ENCODE measurements around the gene SLC46A2. TPM values are rescaled to one million over a fixed set of nuclear protein-coding genes. Genes with fewer than 3 reads are reported as not detected.

SLC46A2 gene
- total RNA-seq, 1 experiment from 2014 or later = not detected

DNA sequence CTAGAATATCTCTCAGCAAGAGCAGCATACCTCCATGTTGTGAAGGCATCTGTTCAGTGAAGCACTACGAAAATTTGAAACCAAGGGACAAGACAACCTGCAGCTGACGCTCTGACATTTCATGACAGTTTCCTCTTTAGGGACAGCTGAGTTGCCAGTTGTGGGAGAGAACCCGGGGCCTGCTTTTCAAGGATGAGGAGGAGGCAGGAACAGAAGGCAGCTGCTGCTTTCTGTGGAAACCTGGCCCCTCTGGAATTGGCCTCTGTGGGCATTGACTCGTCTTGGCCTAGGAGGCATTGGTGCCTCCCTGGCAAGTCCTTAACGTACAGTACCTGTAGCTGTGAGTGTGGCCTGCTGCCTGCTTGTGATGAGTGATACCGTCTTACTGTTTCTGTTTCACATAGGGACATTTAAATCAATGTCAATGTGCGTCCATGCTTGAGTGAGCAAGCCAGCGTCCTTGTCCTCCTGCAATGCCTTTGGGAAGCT lies 21.6 kb downstream of the SLC46A2 start:
- no peak for TF ChIP-seq ZFX (IDR thresholded peaks at IDR 0.05)
- no peak for TF ChIP-seq EZH2phosphoT487 (IDR thresholded peaks at IDR 0.05; ENCODE audit: borderline replicate concordance)
- TF ChIP-seq EZH2 (IDR thresholded peaks at IDR 0.05) = no peak
- TF ChIP-seq CEBPB (IDR thresholded peaks at IDR 0.05; ENCODE audit: low read depth) = no peak
- no peak for TF ChIP-seq FOSL1 (IDR thresholded peaks at IDR 0.05; ENCODE audit: low read depth)
- TF ChIP-seq, protein P1, sequence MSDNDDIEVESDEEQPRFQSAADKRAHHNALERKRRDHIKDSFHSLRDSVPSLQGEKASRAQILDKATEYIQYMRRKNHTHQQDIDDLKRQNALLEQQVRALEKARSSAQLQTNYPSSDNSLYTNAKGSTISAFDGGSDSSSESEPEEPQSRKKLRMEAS (IDR thresholded peaks at IDR 0.05) = no peak
- TF ChIP-seq EGR1 (IDR thresholded peaks at IDR 0.05; ENCODE audit: low read depth) = no peak
- TF ChIP-seq SRF (IDR thresholded peaks at IDR 0.05; ENCODE audit: low read depth) = no peak
- TF ChIP-seq YY1 (IDR thresholded peaks at IDR 0.05; ENCODE audit: extremely low read depth, insufficient replicate concordance, low read depth, low read length) = no peak
- TF ChIP-seq, protein P2, sequence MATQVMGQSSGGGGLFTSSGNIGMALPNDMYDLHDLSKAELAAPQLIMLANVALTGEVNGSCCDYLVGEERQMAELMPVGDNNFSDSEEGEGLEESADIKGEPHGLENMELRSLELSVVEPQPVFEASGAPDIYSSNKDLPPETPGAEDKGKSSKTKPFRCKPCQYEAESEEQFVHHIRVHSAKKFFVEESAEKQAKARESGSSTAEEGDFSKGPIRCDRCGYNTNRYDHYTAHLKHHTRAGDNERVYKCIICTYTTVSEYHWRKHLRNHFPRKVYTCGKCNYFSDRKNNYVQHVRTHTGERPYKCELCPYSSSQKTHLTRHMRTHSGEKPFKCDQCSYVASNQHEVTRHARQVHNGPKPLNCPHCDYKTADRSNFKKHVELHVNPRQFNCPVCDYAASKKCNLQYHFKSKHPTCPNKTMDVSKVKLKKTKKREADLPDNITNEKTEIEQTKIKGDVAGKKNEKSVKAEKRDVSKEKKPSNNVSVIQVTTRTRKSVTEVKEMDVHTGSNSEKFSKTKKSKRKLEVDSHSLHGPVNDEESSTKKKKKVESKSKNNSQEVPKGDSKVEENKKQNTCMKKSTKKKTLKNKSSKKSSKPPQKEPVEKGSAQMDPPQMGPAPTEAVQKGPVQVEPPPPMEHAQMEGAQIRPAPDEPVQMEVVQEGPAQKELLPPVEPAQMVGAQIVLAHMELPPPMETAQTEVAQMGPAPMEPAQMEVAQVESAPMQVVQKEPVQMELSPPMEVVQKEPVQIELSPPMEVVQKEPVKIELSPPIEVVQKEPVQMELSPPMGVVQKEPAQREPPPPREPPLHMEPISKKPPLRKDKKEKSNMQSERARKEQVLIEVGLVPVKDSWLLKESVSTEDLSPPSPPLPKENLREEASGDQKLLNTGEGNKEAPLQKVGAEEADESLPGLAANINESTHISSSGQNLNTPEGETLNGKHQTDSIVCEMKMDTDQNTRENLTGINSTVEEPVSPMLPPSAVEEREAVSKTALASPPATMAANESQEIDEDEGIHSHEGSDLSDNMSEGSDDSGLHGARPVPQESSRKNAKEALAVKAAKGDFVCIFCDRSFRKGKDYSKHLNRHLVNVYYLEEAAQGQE (IDR thresholded peaks at IDR 0.05; ENCODE audit: low read depth) = no peak
- TF ChIP-seq, protein P3, sequence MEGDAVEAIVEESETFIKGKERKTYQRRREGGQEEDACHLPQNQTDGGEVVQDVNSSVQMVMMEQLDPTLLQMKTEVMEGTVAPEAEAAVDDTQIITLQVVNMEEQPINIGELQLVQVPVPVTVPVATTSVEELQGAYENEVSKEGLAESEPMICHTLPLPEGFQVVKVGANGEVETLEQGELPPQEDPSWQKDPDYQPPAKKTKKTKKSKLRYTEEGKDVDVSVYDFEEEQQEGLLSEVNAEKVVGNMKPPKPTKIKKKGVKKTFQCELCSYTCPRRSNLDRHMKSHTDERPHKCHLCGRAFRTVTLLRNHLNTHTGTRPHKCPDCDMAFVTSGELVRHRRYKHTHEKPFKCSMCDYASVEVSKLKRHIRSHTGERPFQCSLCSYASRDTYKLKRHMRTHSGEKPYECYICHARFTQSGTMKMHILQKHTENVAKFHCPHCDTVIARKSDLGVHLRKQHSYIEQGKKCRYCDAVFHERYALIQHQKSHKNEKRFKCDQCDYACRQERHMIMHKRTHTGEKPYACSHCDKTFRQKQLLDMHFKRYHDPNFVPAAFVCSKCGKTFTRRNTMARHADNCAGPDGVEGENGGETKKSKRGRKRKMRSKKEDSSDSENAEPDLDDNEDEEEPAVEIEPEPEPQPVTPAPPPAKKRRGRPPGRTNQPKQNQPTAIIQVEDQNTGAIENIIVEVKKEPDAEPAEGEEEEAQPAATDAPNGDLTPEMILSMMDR (IDR thresholded peaks at IDR 0.05 in 2 of 3, conservative IDR thresholded peaks at IDR 0.05 in 1 of 3; ENCODE audit: borderline replicate concordance in 1 of 3, insufficient read depth in 1 of 3, low read depth in 2 of 3, low read length in 2 of 3) = no peak
- TF ChIP-seq ELF1 (IDR thresholded peaks at IDR 0.05; ENCODE audit: borderline replicate concordance, low read depth) = no peak
- TF ChIP-seq, protein P4, sequence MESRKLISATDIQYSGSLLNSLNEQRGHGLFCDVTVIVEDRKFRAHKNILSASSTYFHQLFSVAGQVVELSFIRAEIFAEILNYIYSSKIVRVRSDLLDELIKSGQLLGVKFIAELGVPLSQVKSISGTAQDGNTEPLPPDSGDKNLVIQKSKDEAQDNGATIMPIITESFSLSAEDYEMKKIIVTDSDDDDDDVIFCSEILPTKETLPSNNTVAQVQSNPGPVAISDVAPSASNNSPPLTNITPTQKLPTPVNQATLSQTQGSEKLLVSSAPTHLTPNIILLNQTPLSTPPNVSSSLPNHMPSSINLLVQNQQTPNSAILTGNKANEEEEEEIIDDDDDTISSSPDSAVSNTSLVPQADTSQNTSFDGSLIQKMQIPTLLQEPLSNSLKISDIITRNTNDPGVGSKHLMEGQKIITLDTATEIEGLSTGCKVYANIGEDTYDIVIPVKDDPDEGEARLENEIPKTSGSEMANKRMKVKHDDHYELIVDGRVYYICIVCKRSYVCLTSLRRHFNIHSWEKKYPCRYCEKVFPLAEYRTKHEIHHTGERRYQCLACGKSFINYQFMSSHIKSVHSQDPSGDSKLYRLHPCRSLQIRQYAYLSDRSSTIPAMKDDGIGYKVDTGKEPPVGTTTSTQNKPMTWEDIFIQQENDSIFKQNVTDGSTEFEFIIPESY (IDR thresholded peaks at IDR 0.05; ENCODE audit: extremely low read depth, insufficient replicate concordance, low read length) = no peak
- TF ChIP-seq CBX3 (IDR thresholded peaks at IDR 0.05; ENCODE audit: low read depth) = no peak
- no peak for TF ChIP-seq JUND (IDR thresholded peaks at IDR 0.05)
- TF ChIP-seq ZNF274 (IDR thresholded peaks at IDR 0.05; ENCODE audit: low read depth, low read length) = no peak
- TF ChIP-seq SIN3A (IDR thresholded peaks at IDR 0.05; ENCODE audit: low read depth) = no peak
- TF ChIP-seq TCF7L2 (IDR thresholded peaks at IDR 0.05; ENCODE audit: borderline replicate concordance, extremely low read depth, insufficient read depth, insufficient read length) = no peak
- CTCF ChIA-PET = no interaction called here
- H3K4me2 ChIP-seq (ENCODE audit: low read length) = no peak overlapping the region

More for the DNA sequence above, 21.6 kb downstream of the SLC46A2 start:
- H3K4me1 ChIP-seq (ENCODE audit: control insufficient read depth in 1 of 2, insufficient read depth in 2 of 2, low read length in 2 of 2) = peaks cover 8 to 26% of the 10 kb centered on the region in 2 experiments
- no peaks in the 10 kb centered on the region for H3K36me3 ChIP-seq (ENCODE audit: control insufficient read depth in 1 of 2, insufficient read depth in 2 of 2, low read length in 2 of 2)
- no peaks in the 10 kb centered on the region for H4K20me1 ChIP-seq (ENCODE audit: insufficient read depth)
- H3K79me2 ChIP-seq (ENCODE audit: insufficient read depth, low read length) = no peaks in the 10 kb centered on the region
- ChIA-PET POLR2A (no interaction called here), RAD21 (ENCODE audit: low non-redundant PET in 1 of 2, low total read pairs in 2 of 2, uncharacterized antibody in 2 of 2, unreplicated experiment in 2 of 2) (no interaction called here)
- no peak overlapping the region for H3K4me3 ChIP-seq (replicated peaks in 1 of 2; ENCODE audit: low read depth in 1 of 2, low read length in 2 of 2)
- no peak overlapping the region for H3K9ac ChIP-seq (ENCODE audit: low read length)
- H3K27ac ChIP-seq (ENCODE audit: low read depth, low read length) = no peak overlapping the region
- no peaks in the 10 kb centered on the region for H3K9me2 ChIP-seq (ENCODE audit: insufficient read depth)
- DNase-seq (ENCODE audit: low read depth, low spot score) = no peak
- intact Hi-C loops (cut with micrococcal nuclease) = no loop called here
- no peaks in the 10 kb centered on the region for H3K27me3 ChIP-seq (ENCODE audit: insufficient read depth, low read length)
- H3K9me3 ChIP-seq (ENCODE audit: control insufficient read depth in 1 of 2, insufficient read depth in 1 of 2, low read depth in 1 of 2, low read length in 2 of 2) = no peaks in the 10 kb centered on the region
- BruUV-seq (replicated peaks) = no TSS peak
- no peak for ATAC-seq
- H2AFZ ChIP-seq (ENCODE audit: low read depth, low read length, poor library complexity, severe bottlenecking) = no peak overlapping the region

All from HCT116 (cell line).